ENCODE data around the gene DHRS12. TPM values are rescaled to one million over a fixed set of nuclear protein-coding genes. Genes with fewer than 3 reads are reported as not detected.
A peak's percentile ranks its signal among the peaks of the same experiment; 100 is the strongest.

Gene DHRS12
- total RNA-seq, 1 donor from 2014 or later, result 9.9 TPM

- peak in 1 of 2 donors; percentile 66 for DNase-seq (ENCODE audit: low read depth in 2 of 2)
Measured at GRCh38 chr13:51728972-51729371, 75.0 kb downstream of the DHRS12 start.

DNA sequence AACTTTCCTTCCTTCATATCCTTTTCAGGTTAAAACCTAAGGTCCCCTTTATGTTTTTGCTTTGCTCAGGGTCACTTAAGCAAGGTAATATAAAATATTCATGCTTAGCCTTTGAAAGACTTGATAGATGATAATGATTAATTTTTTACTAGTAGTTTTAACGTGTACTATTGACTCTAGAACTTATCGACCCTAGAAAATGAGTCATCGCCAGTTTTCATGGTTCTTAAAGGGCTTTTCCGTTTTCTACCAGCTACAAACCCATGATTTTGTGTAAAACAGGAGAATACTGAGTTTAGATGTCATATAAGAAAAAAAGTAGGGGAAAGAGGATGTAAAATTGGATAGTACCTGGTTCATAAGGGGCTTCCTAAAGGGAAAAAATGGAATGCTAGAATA lies 75.7 kb downstream of the DHRS12 start:
- no peak for DNase-seq (ENCODE audit: low read depth in 2 of 2)

GRCh38 chr13:51727634-51728274 lies 76.2 kb downstream of the DHRS12 start:
- no peak for DNase-seq (ENCODE audit: low read depth in 2 of 2)

DNA sequence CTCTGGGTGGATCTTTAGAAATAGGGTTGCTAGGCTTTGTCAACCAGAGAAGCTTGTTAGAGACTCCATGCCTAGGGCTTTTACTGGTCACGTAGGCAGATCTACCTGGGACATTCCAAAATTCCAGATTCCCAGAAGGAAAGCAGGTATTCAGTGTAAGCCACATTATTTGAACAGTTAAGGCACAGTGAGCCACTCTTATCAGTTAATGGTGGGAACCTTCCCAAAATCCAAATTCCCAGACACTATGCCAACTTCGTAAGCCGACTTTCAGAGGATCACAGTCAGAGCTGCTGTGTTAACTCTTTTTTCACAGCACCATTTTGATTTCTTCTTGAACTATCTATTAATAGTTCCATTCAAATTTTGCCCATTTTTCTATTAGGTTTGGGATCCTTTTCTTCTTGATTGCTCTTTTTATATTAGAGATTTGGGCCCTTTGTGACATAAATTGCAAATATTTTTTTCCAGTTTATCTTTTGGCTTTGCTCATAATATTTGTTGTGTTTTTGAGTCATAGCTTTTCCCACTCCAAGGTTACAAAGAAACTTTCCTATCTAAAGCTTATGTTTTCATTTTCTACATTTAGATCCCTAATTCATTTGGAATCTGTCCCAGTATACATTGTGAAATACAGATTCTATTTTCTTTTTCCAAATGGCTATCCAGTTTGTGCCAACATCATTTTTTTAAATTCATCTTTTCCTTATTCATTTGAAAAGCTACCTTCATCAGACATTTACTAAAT lies 77.3 kb downstream of the DHRS12 start:
- peak; percentile 19 to 92 for DNase-seq (ENCODE audit: low read depth in 2 of 2)

- DNase-seq (ENCODE audit: low read depth in 2 of 2), result no peak
Measured at GRCh38 chr13:51724721-51725120, 79.2 kb downstream of the DHRS12 start.

DNA sequence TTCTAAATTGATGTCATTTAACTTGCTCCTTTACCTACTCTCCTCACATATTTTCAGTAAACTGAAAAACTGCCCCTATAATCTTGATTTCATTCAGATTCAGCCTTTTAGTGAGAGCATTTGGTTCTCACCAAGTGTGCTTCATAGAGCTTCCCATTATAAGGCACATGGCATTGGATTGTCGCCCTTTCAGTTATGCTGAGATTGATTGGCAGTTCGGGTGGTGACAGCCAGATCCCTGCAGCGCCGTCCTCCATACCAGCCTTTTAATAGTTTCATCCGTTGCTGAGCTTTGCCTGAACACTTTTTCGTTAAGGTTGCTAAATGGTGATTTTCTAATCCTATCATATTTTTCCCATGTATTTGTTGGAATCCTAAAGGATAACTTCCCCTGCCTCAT lies 80.4 kb downstream of the DHRS12 start:
- DNase-seq (ENCODE audit: low read depth in 2 of 2), result no peak

GRCh38 chr13:51721496-51721895 lies 82.5 kb downstream of the DHRS12 start:
- peak in 1 of 2 donors; percentile 80 for DNase-seq (ENCODE audit: low read depth in 2 of 2)

GRCh38 chr13:51719394-51719793 lies 84.6 kb downstream of the DHRS12 start:
- no peak for DNase-seq (ENCODE audit: low read depth in 2 of 2)

Other genes starting within 250 kb of the DHRS12 start
- 2.6 and 4.4 TPM in 2 replicates for gene WDFY2, start 219.7 kb downstream of the DHRS12 start, total RNA-seq
- not detected in 2 replicates for gene TMEM272, start 41.0 kb upstream of the DHRS12 start, total RNA-seq
- not detected in 2 replicates for gene CCDC70, start 57.8 kb upstream of the DHRS12 start, total RNA-seq
- gene ATP7B, start 207.3 kb upstream of the DHRS12 start, total RNA-seq, result 4.6 TPM in 2 replicates
- 11.3 and 17.9 TPM in 2 replicates for gene ALG11, start 208.2 kb upstream of the DHRS12 start, total RNA-seq
- gene UTP14C, start 220.5 kb upstream of the DHRS12 start, total RNA-seq, result 6.3 and 10.7 TPM in 2 replicates

Data from lung microvascular endothelial cell (primary cell).